ENCODE measurements around the gene CNTN2.

GRCh38 chr1:205072286-205072685, 29.3 kb downstream of the CNTN2 start:
- TF ChIP-seq CTCF (IDR thresholded peaks at IDR 0.05; ENCODE audit: low read depth, low read length): no peak
- no peak for TF ChIP-seq POLR2A (IDR thresholded peaks at IDR 0.05; ENCODE audit: extremely low read depth, insufficient read length)
- no peak for TF ChIP-seq MYC (IDR thresholded peaks at IDR 0.05; ENCODE audit: low read depth, low read length)
